Stomach (tissue), 9 donors: ENCODE results near the gene FLNC. TPM values are rescaled to one million over a fixed set of nuclear protein-coding genes. Genes with fewer than 3 reads are reported as not detected.

Experiments
- DNase-seq, 2 donors: peaks; one replicate each; pipeline versions ENCODE4 v3.0.0 to v3.0.0-alpha.2; 2013 to 2019
- H3K27ac ChIP-seq, 5 donors: fragments of 200-600 bp in 4 of 5; sonication (generic) in 4 of 5; one replicate each; pipeline ENCODE4 v1.5.1; 2013 to 2019; ENCODE audit warnings: mild to moderate bottlenecking in 1 of 5, moderate library complexity in 1 of 5
- H3K27me3 ChIP-seq, 3 donors: fragments of 200-600 bp; sonication (generic); one replicate each; pipeline ENCODE4 v1.5.1; 2017 to 2019; ENCODE audit warnings: mixed run types in 1 of 3
- H3K36me3 ChIP-seq, 4 donors: fragments of 200-600 bp; sonication (generic); 1 replicate in 3 of 4; 2 replicates in 1 of 4; pipeline ENCODE4 v1.5.1; 2016 to 2019
- H3K4me1 ChIP-seq, 4 donors: fragments of 200-600 bp; sonication (generic); one replicate each; pipeline ENCODE4 v1.5.1; 2016 to 2019
- H3K4me3 ChIP-seq, 4 donors: fragments of 200-600 bp; sonication (generic) in 3 of 4; one replicate each; pipeline ENCODE4 v1.5.1; 2016 to 2019; ENCODE audit warnings: mild to moderate bottlenecking in 1 of 4
- H3K9me3 ChIP-seq, 4 donors: fragments of 200-600 bp; sonication (generic); one replicate each; pipeline ENCODE4 v1.5.1; 2016 to 2019
- CTCF ChIP-seq, 7 experiments: fragments of 450-650 bp in 4 of 7; fragments of 200-600 bp in 3 of 7; sonication (generic) in 3 of 7; IDR thresholded peaks; one replicate each; pipeline ENCODE4 v1.5.1; 2016 to 2019; ENCODE audit warnings: antibody characterized with exemption in 7 of 7, control low read depth in 2 of 7, mild to moderate bottlenecking in 1 of 7
- EP300 ChIP-seq: sonication (generic); formaldehyde crosslinking; IDR thresholded peaks from one replicate; pipeline ENCODE4 v1.6.1; 2017; ENCODE audit warnings: antibody characterized with exemption
- POLR2A ChIP-seq, 4 donors: fragments of 450-650 bp; IDR thresholded peaks; one replicate each; pipeline ENCODE4 v1.6.1; 2016; ENCODE audit warnings: antibody characterized with exemption in 4 of 4, control low read depth in 2 of 4, mild to moderate bottlenecking in 1 of 4, moderate library complexity in 1 of 4
- POLR2AphosphoS5 ChIP-seq, 3 donors: sonication (generic); formaldehyde crosslinking; IDR thresholded peaks; one replicate each; pipeline ENCODE4 v1.6.1; 2016; ENCODE audit warnings: antibody characterized with exemption in 3 of 3
- WGBS, 5 donors: extraction: QIAGEN DNeasy Blood & Tissue Kit in 3 of 5; methylation state at CpG; one replicate each; pipeline versions ENCODE4 v1.1.5 to v1.1.7; 2013 to 2018; 5-methylcytosine and 5-hydroxymethylcytosine counted together
- intact Hi-C: fragments of 100-400 bp; cut with DNase I; formaldehyde crosslinking; loops from one replicate; pipeline ENCODE4 v1.15.1; 2023; ENCODE audit warnings: low total_unique reads
- polyA plus RNA-seq, 3 donors: library from polyadenylated mRNA; stranded (reverse); fragments of 200-250 nt; gene quantifications; one replicate each; pipeline ENCODE4 v1.2.3, GENCODE V29; 2013
- total RNA-seq, 5 donors: library from RNA; depleted of rRNA; stranded (reverse); fragments of >200 nt; gene quantifications; one replicate each; pipeline versions ENCODE4 v1.1.0 to v1.2.3, GENCODE V29; 2014 to 2016
- donor health status: healthy with polysubstance abuse.
- donor health status: Bipolar disorder and iron deficiency.
- donor health status: healthy.

Gene FLNC
- total and polyA plus RNA-seq, 8 donors = 1.9 to 184 (median 46.6) TPM

GRCh38 chr7:128835231-128835751, 5.1 kb downstream of the FLNC start:
- Histone ChIP-seq H3K9me3 (no peaks in the 10 kb centered on the region), H3K27me3 (peaks cover 0 to 36% (median 20%) of the 10 kb centered on the region in 3 donors), H3K4me1 (peaks cover 23 to 72% (median 35%) of the 10 kb centered on the region in 4 donors), H3K4me3 (peak overlapping the region in 1 of 4 donors; percentile 47), H3K27ac (peak overlapping the region in 3 of 5 donors; percentile 68 to 95 (median 73)), H3K36me3 (peaks cover 0 to 52% (median 28%) of the 10 kb centered on the region in 4 donors)
- WGBS, 5 donors = 73 to 89% (median 86%) methylated on average over 4 to 16 of the region's 16 CpGs
- no peak for TF ChIP-seq POLR2AphosphoS5 (IDR thresholded peaks at IDR 0.05)
- TF ChIP-seq EP300 = no peak
- TF ChIP-seq CTCF (IDR thresholded peaks at IDR 0.05) = no peak
- no peak for TF ChIP-seq POLR2A (IDR thresholded peaks at IDR 0.05)
- intact Hi-C loops = no loop called here
- no peak for DNase-seq

GRCh38 chr7:128835790-128836641, 5.8 kb downstream of the FLNC start:
- Histone ChIP-seq H3K4me1 (peaks cover 21 to 65% (median 27%) of the 10 kb centered on the region in 4 donors), H3K4me3 (peak overlapping the region in 1 of 4 donors; percentile 11), H3K27ac (peak overlapping the region in 4 of 5 donors; percentile 8 to 95 (median 70)), H3K9me3 (no peaks in the 10 kb centered on the region), H3K27me3 (peaks cover 0 to 29% (median 13%) of the 10 kb centered on the region in 3 donors), H3K36me3 (peaks cover 0 to 59% (median 31%) of the 10 kb centered on the region in 4 donors)
- WGBS, 5 donors = 67 to 83% (median 81%) methylated on average over 8 to 14 of the region's 14 CpGs
- DNase-seq = peak in 1 of 2 donors; percentile 57
- TF ChIP-seq POLR2A (IDR thresholded peaks at IDR 0.05) = no peak
- no peak for TF ChIP-seq CTCF (IDR thresholded peaks at IDR 0.05)
- TF ChIP-seq POLR2AphosphoS5 (IDR thresholded peaks at IDR 0.05) = no peak
- TF ChIP-seq EP300 = no peak
- intact Hi-C loops = no loop called here

DNA sequence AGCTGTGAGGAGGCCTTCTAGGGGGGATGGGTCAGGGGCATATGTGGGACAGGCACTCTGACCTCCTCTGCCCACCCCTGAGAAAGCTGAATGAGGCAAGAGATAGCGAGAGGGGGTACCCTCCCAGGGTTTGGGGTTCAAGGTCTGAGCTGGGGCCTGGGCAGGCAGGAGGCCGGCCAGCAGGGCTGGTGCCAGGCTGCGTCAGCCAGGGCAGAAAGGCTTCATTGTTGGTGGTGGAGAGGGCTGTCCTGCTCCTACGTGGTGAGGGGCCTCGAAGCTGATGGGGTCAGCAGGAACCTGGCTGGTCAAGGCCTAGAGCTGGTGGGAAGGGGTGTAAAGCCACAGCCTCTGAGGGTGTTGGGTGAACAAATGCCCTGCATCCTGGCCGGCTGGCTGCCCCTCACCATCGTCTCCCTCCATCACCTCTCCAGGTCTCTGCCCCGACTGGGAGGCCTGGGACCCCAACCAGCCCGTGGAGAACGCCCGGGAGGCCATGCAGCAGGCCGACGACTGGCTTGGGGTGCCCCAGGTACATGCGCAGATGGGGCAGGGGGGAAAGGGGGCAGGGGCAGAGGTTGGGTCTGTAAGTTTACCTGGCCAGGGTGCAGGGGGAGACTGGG, 6.6 kb downstream of the FLNC start:
- DNase-seq = no peak
- H3K27ac ChIP-seq = peak overlapping the region in 4 of 5 donors; percentile 8 to 95 (median 70)
- H3K4me3 ChIP-seq = no peak overlapping the region
- 83 to 92% (median 88%) methylated on average over 7 to 14 of the region's 14 CpGs for WGBS, 5 donors
- peaks cover 0 to 21% (median 4%) of the 10 kb centered on the region in 3 donors for H3K27me3 ChIP-seq
- peaks cover 13 to 57% (median 20%) of the 10 kb centered on the region in 4 donors for H3K4me1 ChIP-seq
- no peak for TF ChIP-seq POLR2AphosphoS5 (IDR thresholded peaks at IDR 0.05)
- TF ChIP-seq POLR2A (IDR thresholded peaks at IDR 0.05) = no peak
- no peak for TF ChIP-seq EP300
- no peak for TF ChIP-seq CTCF (IDR thresholded peaks at IDR 0.05)
- peaks cover 0 to 66% (median 34%) of the 10 kb centered on the region in 4 donors for H3K36me3 ChIP-seq
- no peaks in the 10 kb centered on the region for H3K9me3 ChIP-seq
- intact Hi-C loops = no loop called here

DNA sequence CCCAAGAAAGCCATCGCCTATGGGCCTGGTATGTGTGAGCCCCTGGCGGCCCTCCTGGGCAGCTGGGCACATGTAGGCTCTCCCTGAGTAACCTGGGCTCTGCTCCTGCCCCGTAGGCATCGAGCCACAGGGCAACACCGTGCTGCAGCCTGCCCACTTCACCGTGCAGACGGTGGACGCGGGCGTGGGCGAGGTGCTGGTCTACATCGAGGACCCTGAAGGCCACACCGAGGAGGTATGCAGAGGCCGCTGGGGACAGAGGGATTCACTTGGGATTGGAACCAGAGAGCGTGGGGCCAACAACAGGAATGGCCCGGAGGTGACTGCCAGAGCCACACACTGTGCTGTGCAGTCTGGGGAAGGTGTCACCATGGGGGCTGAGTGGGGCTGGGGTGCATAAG, 7.3 kb downstream of the FLNC start:
- peaks cover 0 to 14% (median 0%) of the 10 kb centered on the region in 3 donors for H3K27me3 ChIP-seq
- H3K4me1 ChIP-seq = peaks cover 8 to 50% (median 16%) of the 10 kb centered on the region in 4 donors
- DNase-seq = no peak
- TF ChIP-seq POLR2A (IDR thresholded peaks at IDR 0.05) (no peak), POLR2AphosphoS5 (IDR thresholded peaks at IDR 0.05) (no peak), EP300 (no peak), CTCF (IDR thresholded peaks at IDR 0.05) (no peak)
- intact Hi-C loops = no loop called here
- H3K4me3 ChIP-seq = no peak overlapping the region
- H3K27ac ChIP-seq = peak overlapping the region in 2 of 5 donors; percentile 73 to 95
- no peaks in the 10 kb centered on the region for H3K9me3 ChIP-seq
- peaks cover 0 to 69% (median 38%) of the 10 kb centered on the region in 4 donors for H3K36me3 ChIP-seq
- 91 to 97% (median 95%) methylated on average over 5 to 16 of the region's 16 CpGs for WGBS, 5 donors
